ENCODE measurements around the gene RNF113B.

DNA sequence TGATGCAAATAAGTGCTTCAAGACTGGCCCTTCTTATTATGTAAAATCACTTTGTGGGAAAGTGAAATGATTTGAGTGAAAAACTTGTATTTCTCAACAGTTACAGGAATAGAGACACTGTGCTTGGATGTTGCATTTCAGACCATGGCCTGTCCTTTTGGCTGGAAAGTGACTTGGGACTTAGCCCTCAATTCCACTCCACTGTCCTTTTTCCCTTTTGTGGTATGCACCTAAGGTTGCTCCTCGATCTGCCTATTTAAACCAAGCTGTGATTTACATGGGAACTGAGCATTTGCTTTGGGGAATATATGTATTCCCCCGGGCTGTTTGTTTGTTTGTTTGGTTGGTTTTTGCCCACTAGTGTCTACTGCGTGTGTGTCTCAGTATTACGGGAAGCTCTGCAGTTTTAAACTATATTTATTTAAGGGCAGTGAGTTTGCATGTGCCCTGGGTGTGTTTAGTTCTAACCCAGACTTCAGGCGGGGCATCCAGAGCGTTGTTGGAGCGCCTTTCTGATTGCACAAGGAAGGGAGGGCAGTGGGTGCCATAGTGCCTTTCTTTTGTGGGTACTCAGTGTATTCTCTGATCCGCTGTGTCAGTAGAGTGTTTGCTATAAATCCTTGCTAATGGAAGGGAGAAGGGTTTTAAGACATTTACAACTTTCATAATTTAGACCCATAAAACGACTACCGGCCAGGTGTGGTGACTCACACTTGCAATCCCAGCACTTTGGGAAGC is 18.2 kb upstream of the RNF113B start:
- TF ChIP-seq, protein P1, sequence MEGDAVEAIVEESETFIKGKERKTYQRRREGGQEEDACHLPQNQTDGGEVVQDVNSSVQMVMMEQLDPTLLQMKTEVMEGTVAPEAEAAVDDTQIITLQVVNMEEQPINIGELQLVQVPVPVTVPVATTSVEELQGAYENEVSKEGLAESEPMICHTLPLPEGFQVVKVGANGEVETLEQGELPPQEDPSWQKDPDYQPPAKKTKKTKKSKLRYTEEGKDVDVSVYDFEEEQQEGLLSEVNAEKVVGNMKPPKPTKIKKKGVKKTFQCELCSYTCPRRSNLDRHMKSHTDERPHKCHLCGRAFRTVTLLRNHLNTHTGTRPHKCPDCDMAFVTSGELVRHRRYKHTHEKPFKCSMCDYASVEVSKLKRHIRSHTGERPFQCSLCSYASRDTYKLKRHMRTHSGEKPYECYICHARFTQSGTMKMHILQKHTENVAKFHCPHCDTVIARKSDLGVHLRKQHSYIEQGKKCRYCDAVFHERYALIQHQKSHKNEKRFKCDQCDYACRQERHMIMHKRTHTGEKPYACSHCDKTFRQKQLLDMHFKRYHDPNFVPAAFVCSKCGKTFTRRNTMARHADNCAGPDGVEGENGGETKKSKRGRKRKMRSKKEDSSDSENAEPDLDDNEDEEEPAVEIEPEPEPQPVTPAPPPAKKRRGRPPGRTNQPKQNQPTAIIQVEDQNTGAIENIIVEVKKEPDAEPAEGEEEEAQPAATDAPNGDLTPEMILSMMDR (IDR thresholded peaks at IDR 0.05; ENCODE audit: low read depth, low read length, poor library complexity, severe bottlenecking): no peak
- no peak for TF ChIP-seq EZH2phosphoT487 (IDR thresholded peaks at IDR 0.05; ENCODE audit: borderline replicate concordance, low read length)

Data from DOHH2 (cell line).